Coronary artery (tissue), 2 donors: ENCODE results near the gene GRIK1.

Experiments used
- DNase-seq: peaks from one replicate; pipeline ENCODE4 v3.0.0-alpha.2; 2017; ENCODE audit warnings: low spot score
- H3K27ac ChIP-seq, 2 donors: fragments of 200-600 bp; sonication (generic); one replicate each; pipeline ENCODE4 v1.5.1; 2016 to 2019
- H3K4me3 ChIP-seq: fragments of 200-600 bp; sonication (generic); 2 replicates; pipeline ENCODE4 v1.5.1; 2016; ENCODE audit warnings: mild to moderate bottlenecking, moderate library complexity
- TF ChIP-seq, protein P1 (sequence below): fragments of 200-600 bp; sonication (generic); IDR thresholded peaks from one replicate; pipeline ENCODE4 v1.5.1; 2019; ENCODE audit warnings: antibody characterized with exemption

Gene GRIK1

DNA sequence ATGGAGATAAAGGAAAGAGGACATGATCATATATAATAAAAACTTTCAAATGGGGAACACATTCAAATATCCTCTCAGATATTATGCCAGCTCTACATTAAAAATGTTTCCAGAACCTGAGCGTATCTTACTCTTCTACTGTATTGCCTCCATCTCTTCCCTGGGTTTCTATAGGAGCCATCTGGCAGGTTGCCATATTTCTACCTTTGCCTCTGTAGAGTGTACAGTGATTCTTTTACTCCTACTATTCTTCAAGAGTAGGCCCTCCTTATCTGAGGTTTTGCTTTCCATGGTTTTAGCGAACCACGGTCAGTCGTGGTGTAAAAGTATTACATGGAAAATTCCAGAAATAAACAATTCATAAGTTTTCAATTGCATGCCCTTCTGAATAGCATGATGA lies 259.5 kb downstream of the GRIK1 start:
- DNase-seq: no peak
- no peak overlapping the region for H3K4me3 ChIP-seq
- H3K27ac ChIP-seq: no peak overlapping the region
- TF ChIP-seq, protein P1, sequence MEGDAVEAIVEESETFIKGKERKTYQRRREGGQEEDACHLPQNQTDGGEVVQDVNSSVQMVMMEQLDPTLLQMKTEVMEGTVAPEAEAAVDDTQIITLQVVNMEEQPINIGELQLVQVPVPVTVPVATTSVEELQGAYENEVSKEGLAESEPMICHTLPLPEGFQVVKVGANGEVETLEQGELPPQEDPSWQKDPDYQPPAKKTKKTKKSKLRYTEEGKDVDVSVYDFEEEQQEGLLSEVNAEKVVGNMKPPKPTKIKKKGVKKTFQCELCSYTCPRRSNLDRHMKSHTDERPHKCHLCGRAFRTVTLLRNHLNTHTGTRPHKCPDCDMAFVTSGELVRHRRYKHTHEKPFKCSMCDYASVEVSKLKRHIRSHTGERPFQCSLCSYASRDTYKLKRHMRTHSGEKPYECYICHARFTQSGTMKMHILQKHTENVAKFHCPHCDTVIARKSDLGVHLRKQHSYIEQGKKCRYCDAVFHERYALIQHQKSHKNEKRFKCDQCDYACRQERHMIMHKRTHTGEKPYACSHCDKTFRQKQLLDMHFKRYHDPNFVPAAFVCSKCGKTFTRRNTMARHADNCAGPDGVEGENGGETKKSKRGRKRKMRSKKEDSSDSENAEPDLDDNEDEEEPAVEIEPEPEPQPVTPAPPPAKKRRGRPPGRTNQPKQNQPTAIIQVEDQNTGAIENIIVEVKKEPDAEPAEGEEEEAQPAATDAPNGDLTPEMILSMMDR: no peak

DNA sequence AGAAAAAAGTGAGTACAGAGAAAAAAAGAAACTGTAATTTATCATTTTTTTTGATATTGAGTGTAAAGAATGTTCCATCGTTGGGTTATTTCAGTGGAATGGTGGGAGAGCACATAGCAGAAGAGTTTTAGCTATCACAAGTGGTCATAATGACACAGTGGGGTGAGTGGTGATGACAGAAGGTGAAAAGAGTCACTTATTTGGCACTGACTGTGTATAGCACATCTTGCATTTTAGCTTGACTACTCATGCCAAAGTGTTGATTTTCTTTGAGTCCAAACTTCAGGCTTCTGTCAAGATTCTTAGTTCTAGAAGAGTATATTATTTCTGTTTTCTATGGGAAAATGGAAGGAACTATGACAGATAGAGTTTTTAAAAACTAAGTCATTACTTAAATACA lies 261.2 kb downstream of the GRIK1 start:
- no peak for DNase-seq
- Histone ChIP-seq H3K27ac (no peak overlapping the region), H3K4me3 (no peak overlapping the region)
- TF ChIP-seq, protein P1: no peak

DNA sequence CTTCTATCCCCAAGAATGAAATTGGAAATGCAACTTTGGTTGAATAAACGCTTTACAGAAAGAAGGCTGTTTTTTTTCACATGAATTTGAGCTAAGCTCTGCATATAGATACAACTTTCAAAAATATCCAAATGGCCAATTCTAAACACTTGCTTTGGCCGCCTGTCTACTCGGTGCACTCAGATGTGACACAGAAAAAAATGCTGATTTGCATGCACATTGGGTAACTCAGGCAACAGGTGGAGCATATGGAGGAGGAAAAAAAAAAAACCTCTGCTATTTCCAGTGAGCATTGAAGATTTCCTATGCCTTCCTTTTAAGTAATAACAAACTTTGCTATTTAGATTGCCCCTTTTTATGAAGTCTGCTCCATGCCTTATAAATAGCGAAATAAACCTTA lies 262.5 kb downstream of the GRIK1 start:
- no peak overlapping the region for H3K27ac ChIP-seq
- H3K4me3 ChIP-seq: no peak overlapping the region
- no peak for DNase-seq
- TF ChIP-seq, protein P1: no peak

DNA sequence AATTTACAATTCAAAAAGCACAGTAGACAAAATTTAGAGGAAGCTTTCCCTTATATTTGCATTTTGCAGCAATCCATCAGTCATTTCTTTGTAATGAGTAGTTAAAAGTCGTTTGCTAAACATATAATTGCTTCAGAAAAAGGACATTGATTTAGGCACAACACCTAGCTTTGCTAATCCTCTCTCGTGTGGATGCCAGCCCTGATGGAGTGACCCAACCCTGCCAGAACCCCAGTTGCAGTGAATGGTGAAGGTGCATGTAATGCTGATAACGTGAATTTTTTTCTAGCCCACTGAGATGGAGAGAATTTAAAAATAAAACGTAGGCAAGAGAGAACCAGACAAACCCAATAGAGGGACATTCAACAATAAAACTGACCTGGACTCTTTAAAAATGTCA lies 263.4 kb downstream of the GRIK1 start:
- DNase-seq: no peak

DNA sequence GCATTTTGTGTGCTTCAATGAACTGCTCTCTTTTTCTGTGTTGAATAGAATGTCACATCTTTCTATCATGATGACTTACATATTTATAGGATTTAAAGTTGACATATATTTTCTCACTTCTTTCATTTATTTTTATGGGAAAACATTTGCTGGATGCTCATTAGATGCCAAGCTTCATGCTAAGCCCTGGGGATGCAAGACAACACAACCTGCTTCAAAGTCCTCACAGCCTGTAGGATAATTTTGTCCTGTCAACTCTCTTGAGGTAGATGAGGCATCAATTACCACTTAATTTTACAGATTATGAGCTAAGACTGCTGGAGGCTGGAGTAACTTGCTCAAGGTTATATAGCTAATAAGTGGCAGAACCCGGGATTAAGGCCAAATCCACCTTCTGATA lies 264.3 kb downstream of the GRIK1 start:
- TF ChIP-seq, protein P1: no peak
- H3K4me3 ChIP-seq: no peak overlapping the region

More for the DNA sequence above, 263.4 kb downstream of the GRIK1 start:
- H3K27ac ChIP-seq: no peak overlapping the region
- no peak overlapping the region for H3K4me3 ChIP-seq
- TF ChIP-seq, protein P1: no peak

DNA sequence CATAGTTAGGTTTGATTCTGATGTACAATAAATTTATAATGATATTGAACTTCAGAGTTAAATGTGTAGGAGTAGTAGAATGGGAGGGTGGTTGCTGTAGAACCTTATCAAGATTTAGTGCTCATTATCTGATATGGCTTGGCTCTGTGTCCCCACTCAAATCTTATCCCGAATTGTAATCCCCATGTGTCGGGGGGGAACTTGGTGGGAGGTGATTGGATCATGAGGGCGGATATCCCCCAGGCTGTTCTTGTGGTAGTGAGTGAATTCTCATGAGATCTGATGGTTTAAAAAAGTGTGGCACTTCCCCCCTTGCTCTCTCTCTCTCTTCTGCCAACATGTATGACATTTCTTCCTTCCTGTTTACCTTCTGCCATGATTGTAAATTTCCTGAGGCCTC lies 265.5 kb downstream of the GRIK1 start:
- Histone ChIP-seq H3K27ac (no peak overlapping the region), H3K4me3 (no peak overlapping the region)
- no peak for DNase-seq
- TF ChIP-seq, protein P1: no peak

More for the DNA sequence above, 264.3 kb downstream of the GRIK1 start:
- no peak for DNase-seq
- no peak overlapping the region for H3K27ac ChIP-seq

DNA sequence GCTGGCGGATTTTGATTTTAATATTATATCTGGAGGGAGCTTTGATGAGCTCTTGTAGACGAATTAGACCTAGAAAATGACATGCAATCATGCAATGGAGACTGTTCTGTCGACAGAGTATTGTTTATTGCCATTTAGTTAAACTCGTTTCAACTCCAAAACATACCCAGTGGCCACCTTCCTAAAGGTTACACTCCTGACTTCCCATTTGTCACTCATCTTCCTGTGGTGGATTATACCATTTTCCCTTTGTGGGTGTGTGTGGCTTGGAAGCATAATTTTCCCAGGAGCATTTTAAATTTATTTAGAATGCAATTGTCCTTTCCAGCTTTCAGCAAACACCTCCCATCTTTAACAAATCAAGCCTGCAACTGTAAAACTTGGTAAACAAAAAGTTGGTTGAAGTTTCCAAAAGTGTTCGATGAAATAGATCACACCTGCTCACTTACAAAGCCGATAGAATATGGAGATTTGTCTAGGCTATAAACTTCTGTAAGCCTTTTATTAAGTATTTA lies 266.6 kb downstream of the GRIK1 start:
- DNase-seq: no peak
- TF ChIP-seq, protein P1: no peak
- no peak overlapping the region for H3K27ac ChIP-seq
- H3K4me3 ChIP-seq: no peak overlapping the region
